Measurements from ENCODE around the gene SIMC1. TPM values are rescaled to one million over a fixed set of nuclear protein-coding genes. Genes with fewer than 3 reads are reported as not detected.

The SIMC1 gene
- total RNA-seq, 1 donor from 2014 or later = 10.4 TPM

DNA sequence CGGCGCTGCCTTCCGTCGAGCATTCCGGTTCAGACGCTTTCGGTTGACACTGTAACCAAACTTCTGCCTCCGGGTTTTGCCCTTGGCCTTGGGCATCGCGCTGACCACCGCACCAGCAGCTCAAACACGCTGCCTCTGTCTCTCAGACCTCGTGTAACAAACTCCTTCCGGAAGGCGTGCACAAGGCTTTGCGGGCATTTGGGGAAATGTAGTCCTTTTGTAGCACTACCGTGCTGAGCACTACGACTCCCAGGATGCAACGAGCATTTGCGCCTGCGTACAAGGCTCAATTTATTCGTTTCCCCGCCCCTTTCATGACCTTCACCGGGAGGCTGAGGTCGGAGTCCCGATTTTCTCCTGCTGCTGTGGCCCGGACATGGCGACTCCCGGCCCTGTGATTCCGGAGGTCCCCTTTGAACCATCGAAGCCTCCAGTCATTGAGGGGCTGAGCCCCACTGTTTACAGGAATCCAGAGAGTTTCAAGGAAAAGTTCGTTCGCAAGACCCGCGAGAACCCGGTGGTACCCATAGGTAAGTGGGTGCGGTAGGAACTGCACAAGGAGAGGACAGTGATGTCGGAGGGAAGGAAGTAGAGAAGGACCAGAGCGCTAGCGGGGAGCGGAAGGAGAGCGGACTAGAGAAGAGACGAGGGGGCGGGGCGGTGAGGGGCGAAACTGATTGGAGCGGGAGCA, 150.4 kb downstream of the SIMC1 start, which contains the start of the genes HIGD2A and NOP16:
HIGD2A (plus strand) TSS at position 308 of the 691 bp plus-strand sequence; CDS start at position 377, 69 bp downstream.
NOP16 (minus strand) TSS at position 155 of the 691 bp plus-strand sequence; CDS start at position 96, 59 bp downstream.
- DNase-seq (ENCODE audit: low read depth) = peak; percentile 97
- Histone ChIP-seq H3K36me3 (ENCODE audit: insufficient read depth, low read length) (peaks cover 17% of the 10 kb centered on the region), H3K4me3 (ENCODE audit: insufficient read depth, low read depth, low read length) (peak within 1 kb of the TSS; percentile 76), H3K79me2 (ENCODE audit: insufficient read depth, low read length) (peaks cover 51% of the 10 kb centered on the region), H3K27ac (ENCODE audit: low read depth, low read length) (peak within 1 kb of the TSS; percentile 95), H3K9me3 (ENCODE audit: insufficient read depth, low read depth, low read length) (no peaks in the 10 kb centered on the region), H3K4me1 (ENCODE audit: insufficient read depth, low read length) (peaks cover 13% of the 10 kb centered on the region), H3K9ac (ENCODE audit: low read length) (peak within 1 kb of the TSS; percentile 95), H2AFZ (ENCODE audit: low read depth, low read length) (peak within 1 kb of the TSS; percentile 73), H3K4me2 (ENCODE audit: low read length) (peak within 1 kb of the TSS; percentile 93), H4K20me1 (ENCODE audit: insufficient read depth, low read length) (peaks cover 37% of the 10 kb centered on the region), H3K27me3 (ENCODE audit: insufficient read depth, low read length) (no peaks in the 10 kb centered on the region)
- TF ChIP-seq, protein P1, sequence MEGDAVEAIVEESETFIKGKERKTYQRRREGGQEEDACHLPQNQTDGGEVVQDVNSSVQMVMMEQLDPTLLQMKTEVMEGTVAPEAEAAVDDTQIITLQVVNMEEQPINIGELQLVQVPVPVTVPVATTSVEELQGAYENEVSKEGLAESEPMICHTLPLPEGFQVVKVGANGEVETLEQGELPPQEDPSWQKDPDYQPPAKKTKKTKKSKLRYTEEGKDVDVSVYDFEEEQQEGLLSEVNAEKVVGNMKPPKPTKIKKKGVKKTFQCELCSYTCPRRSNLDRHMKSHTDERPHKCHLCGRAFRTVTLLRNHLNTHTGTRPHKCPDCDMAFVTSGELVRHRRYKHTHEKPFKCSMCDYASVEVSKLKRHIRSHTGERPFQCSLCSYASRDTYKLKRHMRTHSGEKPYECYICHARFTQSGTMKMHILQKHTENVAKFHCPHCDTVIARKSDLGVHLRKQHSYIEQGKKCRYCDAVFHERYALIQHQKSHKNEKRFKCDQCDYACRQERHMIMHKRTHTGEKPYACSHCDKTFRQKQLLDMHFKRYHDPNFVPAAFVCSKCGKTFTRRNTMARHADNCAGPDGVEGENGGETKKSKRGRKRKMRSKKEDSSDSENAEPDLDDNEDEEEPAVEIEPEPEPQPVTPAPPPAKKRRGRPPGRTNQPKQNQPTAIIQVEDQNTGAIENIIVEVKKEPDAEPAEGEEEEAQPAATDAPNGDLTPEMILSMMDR (IDR thresholded peaks at IDR 0.05; ENCODE audit: insufficient read depth, low read depth, low read length) = no peak
- TF ChIP-seq EZH2 (IDR thresholded peaks at IDR 0.05; ENCODE audit: insufficient read depth, low read length) = no peak
- Mint-ChIP-seq H3K27ac (ENCODE audit: unreplicated experiment) (peak within 1 kb of the TSS; percentile 100), H3K36me3 (ENCODE audit: low read depth, unreplicated experiment) (peaks cover 13% of the 10 kb centered on the region), H3K4me3 (ENCODE audit: unreplicated experiment) (peak within 1 kb of the TSS; percentile 100), H3K9me3 (ENCODE audit: unreplicated experiment) (no peaks in the 10 kb centered on the region), H3K27me3 (ENCODE audit: low read depth, unreplicated experiment) (no peaks in the 10 kb centered on the region), H3K4me1 (ENCODE audit: low read depth, unreplicated experiment) (peaks cover 7% of the 10 kb centered on the region)
- FAIRE-seq = peak; percentile 90

DNA sequence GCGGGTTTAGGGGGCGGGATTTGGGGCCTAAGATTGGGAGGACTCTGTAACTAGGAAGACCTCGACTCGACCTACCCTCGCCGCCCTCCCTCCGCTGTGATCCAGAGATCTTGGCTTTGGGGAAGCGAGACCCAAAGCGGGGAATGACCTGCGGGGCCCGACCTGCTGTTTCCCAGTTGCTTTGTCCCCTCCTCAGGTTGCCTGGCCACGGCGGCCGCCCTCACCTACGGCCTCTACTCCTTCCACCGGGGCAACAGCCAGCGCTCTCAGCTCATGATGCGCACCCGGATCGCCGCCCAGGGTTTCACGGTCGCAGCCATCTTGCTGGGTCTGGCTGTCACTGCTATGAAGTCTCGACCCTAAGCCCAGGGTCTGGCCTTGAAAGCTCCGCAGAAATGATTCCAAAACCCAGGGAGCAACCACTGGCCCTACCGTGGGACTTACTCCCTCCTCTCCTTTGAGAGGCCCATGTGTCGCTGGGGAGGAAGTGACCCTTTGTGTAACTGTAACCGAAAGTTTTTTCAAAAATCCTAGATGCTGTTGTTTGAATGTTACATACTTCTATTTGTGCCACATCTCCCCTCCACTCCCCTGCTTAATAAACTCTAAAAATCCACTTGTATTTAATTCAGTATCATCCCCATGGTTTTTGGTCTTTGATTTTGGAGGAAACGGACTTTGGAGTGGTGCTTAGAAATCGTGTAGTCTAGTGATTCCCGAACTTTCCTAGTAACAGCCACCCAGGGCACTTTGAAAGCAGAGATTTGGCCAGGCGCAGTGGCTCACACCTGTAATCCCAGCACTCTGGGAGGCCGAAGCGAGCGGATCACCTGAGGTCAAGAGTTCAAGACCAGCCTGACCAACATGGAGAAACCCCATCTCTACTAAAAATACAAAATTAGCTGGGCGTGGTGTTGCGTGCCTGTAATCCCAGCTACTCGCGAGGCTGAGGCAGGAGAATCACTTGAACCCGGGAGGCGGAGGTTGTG, 151.2 kb downstream of the SIMC1 start:
- TF ChIP-seq EZH2 (IDR thresholded peaks at IDR 0.05; ENCODE audit: insufficient read depth, low read length) = no peak
- TF ChIP-seq, protein P1 (IDR thresholded peaks at IDR 0.05; ENCODE audit: insufficient read depth, low read depth, low read length) = no peak
- peaks cover 11% of the 10 kb centered on the region for H3K36me3 Mint-ChIP-seq (ENCODE audit: low read depth, unreplicated experiment)
- Histone ChIP-seq H3K9ac (ENCODE audit: low read length) (peak overlapping the region; percentile 95), H3K4me3 (ENCODE audit: insufficient read depth, low read depth, low read length) (peak overlapping the region; percentile 76), H4K20me1 (ENCODE audit: insufficient read depth, low read length) (peaks cover 30% of the 10 kb centered on the region), H2AFZ (ENCODE audit: low read depth, low read length) (peak overlapping the region; percentile 72), H3K36me3 (ENCODE audit: insufficient read depth, low read length) (peaks cover 15% of the 10 kb centered on the region), H3K27ac (ENCODE audit: low read depth, low read length) (peak overlapping the region; percentile 95), H3K4me2 (ENCODE audit: low read length) (peak overlapping the region; percentile 93), H3K79me2 (ENCODE audit: insufficient read depth, low read length) (peaks cover 48% of the 10 kb centered on the region), H3K4me1 (ENCODE audit: insufficient read depth, low read length) (peaks cover 13% of the 10 kb centered on the region), H3K9me3 (ENCODE audit: insufficient read depth, low read depth, low read length) (no peaks in the 10 kb centered on the region), H3K27me3 (ENCODE audit: insufficient read depth, low read length) (no peaks in the 10 kb centered on the region)
- peak overlapping the region; percentile 100 for H3K27ac Mint-ChIP-seq (ENCODE audit: unreplicated experiment)
- H3K27me3 Mint-ChIP-seq (ENCODE audit: low read depth, unreplicated experiment) = no peaks in the 10 kb centered on the region
- H3K4me1 Mint-ChIP-seq (ENCODE audit: low read depth, unreplicated experiment) = peaks cover 7% of the 10 kb centered on the region
- no peak for DNase-seq (ENCODE audit: low read depth)
- no peak for FAIRE-seq
- no peaks in the 10 kb centered on the region for H3K9me3 Mint-ChIP-seq (ENCODE audit: unreplicated experiment)
- H3K4me3 Mint-ChIP-seq (ENCODE audit: unreplicated experiment) = peak overlapping the region; percentile 100
